Measurements from ENCODE around the gene MYO18B.

DNA sequence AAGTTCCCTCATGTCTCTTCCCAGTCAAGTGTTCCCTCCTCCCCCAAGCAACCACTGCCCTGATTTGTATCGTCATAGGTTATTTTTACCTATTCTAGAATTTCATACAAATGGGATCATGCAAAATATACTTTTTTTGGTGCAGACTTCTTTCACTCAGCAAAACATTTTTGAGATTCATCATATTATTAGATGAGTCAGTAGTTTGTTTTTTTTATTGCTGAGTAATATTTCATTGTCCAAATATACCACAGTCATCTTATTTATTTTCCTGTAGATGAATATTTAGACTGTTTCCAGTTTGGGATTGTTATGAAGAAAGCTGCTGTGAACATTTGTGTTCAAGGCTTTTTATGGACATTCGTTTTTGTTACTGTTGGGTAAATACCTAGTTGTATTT is 301.0 kb downstream of the MYO18B start:
- no peak for TF ChIP-seq POLR2AphosphoS5 (IDR thresholded peaks at IDR 0.05; ENCODE audit: low read depth, low read length)
- TF ChIP-seq SPI1 (IDR thresholded peaks at IDR 0.05; ENCODE audit: low read depth, low read length), result no peak
- TF ChIP-seq TAF1 (IDR thresholded peaks at IDR 0.05; ENCODE audit: low read depth, low read length), result no peak
- no peak for TF ChIP-seq POU2F2 (IDR thresholded peaks at IDR 0.05; ENCODE audit: low read depth, low read length)
